ENCODE results near the gene KRT76.
"Not testable (repeated sequence)": the region's sequence is repeated elsewhere in the genome, so short reads cannot be mapped to it uniquely, and the experiment has no call there.

KRT76 gene

GRCh38 chr12:52796839-52797528, 19.8 kb upstream of the KRT76 start:
- no peak for DNase-seq (ENCODE audit: low spot score)

- DNase-seq (ENCODE audit: low spot score), result no peak
Measured at GRCh38 chr12:52796429-52796794, 19.3 kb upstream of the KRT76 start.

- DNase-seq (ENCODE audit: low spot score), result no peak
Measured at GRCh38 chr12:52795694-52796428, 18.7 kb upstream of the KRT76 start, which contains the start of gene KRT3. Gene KRT3 (minus strand): TSS chr12:52796117. CDS start chr12:52796042, 75 bp downstream.

- DNase-seq (ENCODE audit: low spot score), result not testable (repeated sequence)
Measured at GRCh38 chr12:52795332-52795674, 18.2 kb upstream of the KRT76 start.

GRCh38 chr12:52794479-52795331, 17.6 kb upstream of the KRT76 start:
- DNase-seq (ENCODE audit: low spot score), result no peak

GRCh38 chr12:52792185-52793029, 15.3 kb upstream of the KRT76 start:
- no peak for DNase-seq (ENCODE audit: low spot score)

- no peak for DNase-seq (ENCODE audit: low spot score)
Measured at GRCh38 chr12:52791271-52792184, 14.4 kb upstream of the KRT76 start.

GRCh38 chr12:52790427-52791270, 13.5 kb upstream of the KRT76 start:
- DNase-seq (ENCODE audit: low spot score), result no peak

GRCh38 chr12:52789637-52790426, 12.7 kb upstream of the KRT76 start:
- no peak for DNase-seq (ENCODE audit: low spot score)

GRCh38 chr12:52788876-52789636, 11.9 kb upstream of the KRT76 start:
- DNase-seq (ENCODE audit: low spot score), result no peak

GRCh38 chr12:52788192-52788875, 11.2 kb upstream of the KRT76 start:
- no peak for DNase-seq (ENCODE audit: low spot score)

- no peak for DNase-seq (ENCODE audit: low spot score)
Measured at GRCh38 chr12:52787324-52788191, 10.4 kb upstream of the KRT76 start.

GRCh38 chr12:52784909-52785308, 7.8 kb upstream of the KRT76 start:
- DNase-seq (ENCODE audit: low spot score), result no peak

- no peak for DNase-seq (ENCODE audit: low spot score)
Measured at GRCh38 chr12:52783563-52784316, 6.6 kb upstream of the KRT76 start.

- no peak for DNase-seq (ENCODE audit: low spot score)
Measured at GRCh38 chr12:52782502-52782901, 5.4 kb upstream of the KRT76 start.

Data from pons (tissue), 1 donor.